ENCODE results near the gene RAB11FIP3.

DNA sequence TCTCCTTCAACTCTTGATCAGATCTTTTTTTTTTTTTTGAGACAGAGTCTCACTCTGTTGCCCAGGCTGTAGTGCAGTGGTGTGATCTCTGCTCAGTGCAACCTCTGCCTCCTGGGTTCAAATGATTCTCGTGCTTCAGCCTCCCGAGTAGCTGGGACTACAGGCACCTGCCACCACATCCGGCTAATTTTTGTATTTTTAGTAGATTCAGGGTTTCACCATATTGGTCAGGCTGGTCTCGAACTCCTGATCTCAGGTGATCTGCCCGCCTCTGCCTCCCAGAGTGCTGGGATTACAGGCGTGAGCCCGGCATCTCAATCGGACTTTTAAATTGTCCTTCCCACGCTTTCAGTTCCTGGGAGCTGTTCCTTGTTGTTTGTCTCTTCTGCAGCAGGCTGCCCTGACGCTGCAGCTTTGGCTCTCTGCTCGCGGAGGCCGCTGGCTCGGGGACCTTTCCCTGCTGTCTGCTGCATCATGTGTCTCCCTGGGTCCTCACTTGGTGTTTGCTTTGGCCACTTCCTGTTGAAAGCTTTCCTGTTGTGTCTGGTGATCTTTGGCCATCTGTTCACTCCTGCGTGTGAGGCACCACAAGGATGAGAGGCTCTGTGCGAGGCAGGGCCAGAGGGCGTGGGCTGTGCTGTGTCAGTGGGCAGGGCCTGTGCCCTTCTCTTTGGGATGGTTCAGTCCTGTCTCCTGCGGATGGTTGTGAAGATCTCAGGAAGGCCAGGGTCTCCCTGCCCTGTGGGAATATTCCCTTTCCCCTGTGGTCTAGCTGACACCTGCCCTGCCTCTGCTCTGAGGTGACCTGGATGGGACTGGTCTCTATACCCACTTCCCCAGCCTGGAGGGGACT lies 83.7 kb downstream of the RAB11FIP3 start:
- TF ChIP-seq, protein P1, sequence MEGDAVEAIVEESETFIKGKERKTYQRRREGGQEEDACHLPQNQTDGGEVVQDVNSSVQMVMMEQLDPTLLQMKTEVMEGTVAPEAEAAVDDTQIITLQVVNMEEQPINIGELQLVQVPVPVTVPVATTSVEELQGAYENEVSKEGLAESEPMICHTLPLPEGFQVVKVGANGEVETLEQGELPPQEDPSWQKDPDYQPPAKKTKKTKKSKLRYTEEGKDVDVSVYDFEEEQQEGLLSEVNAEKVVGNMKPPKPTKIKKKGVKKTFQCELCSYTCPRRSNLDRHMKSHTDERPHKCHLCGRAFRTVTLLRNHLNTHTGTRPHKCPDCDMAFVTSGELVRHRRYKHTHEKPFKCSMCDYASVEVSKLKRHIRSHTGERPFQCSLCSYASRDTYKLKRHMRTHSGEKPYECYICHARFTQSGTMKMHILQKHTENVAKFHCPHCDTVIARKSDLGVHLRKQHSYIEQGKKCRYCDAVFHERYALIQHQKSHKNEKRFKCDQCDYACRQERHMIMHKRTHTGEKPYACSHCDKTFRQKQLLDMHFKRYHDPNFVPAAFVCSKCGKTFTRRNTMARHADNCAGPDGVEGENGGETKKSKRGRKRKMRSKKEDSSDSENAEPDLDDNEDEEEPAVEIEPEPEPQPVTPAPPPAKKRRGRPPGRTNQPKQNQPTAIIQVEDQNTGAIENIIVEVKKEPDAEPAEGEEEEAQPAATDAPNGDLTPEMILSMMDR (conservative IDR thresholded peaks at IDR 0.05; ENCODE audit: low read depth, low read length) = no peak
- TF ChIP-seq EZH2phosphoT487 (IDR thresholded peaks at IDR 0.05; ENCODE audit: borderline replicate concordance, low read length) = no peak
- no peak for TF ChIP-seq EZH2 (IDR thresholded peaks at IDR 0.05; ENCODE audit: low read length, unreplicated experiment)
